Stimulated activated CD8-positive, alpha-beta memory T cell treated with anti-CD3 and anti-CD28 coated beads, Interleukin-4, amount 100 ng/mL, for 4 hours (primary cell): Measurements from ENCODE around the gene TRIO.

Source experiments
- DNase-seq, 2 donors: peaks; one replicate each; pipeline ENCODE4 v3.0.0-alpha.2; 2020; ENCODE audit warnings: low read depth in 2 of 2, low spot score in 1 of 2

TRIO gene

DNA sequence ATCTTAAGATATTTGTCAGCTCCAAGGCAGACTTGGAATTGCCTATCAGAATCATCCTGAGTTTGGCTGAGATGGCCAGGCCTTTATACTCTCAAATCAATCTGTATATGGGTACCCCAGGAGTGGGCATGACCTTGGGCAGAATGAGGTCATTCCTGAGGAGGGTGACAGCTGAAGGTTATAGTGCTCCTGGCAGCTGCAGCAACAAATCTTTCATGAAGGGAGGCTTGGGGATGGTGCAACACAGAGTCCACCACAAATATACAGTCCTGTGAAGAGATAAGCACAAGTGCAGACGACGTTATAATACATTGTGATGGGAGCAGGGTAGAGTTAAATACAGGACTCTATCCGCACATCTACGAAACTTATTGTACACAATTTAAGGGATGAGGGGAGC lies 21.1 kb upstream of the TRIO start:
- DNase-seq = no peak

DNA sequence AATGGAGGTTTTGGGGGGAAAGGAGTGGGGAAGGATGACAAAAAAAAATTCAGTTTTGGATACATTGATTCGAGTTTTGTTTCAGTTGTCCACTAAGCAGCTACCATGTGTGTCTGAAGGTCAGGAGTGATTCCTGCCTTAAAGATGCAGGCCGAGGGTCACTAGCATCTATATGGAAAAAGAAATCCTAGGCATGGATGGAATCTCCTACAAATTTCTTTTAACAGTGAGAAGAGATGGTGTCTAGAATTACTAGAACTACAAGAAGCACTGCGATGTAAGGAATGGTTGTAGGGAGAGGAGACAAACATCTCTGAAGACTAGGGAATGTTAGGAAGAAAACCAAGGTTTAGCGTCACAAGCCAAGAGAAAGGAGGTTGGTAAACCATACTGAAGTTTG lies 19.6 kb upstream of the TRIO start:
- DNase-seq = no peak

DNA sequence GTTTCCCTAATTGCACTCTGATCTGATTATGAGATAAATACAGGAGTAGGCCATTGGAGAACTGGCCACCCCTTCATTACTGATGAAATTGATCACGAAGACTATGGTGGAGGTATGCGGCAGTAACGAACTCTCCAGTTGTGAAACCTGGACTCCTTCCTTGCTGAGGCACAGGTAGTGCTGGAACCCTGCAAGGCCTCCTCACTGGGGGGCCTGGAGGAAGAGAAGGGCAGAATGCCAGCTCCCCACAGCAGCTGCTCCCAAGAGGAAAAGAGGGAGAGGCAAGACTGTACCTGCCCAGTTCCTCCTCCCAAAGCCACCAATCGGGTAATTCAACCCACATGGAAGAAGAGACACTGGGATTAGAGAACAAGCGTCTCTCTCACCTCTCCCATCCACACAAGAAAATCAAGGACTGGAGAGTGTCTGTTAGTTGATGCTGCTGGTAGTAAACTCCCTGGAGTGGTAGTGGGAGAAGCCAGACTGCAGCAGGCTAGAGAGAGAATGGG lies 19.1 kb upstream of the TRIO start:
- DNase-seq = no peak

DNA sequence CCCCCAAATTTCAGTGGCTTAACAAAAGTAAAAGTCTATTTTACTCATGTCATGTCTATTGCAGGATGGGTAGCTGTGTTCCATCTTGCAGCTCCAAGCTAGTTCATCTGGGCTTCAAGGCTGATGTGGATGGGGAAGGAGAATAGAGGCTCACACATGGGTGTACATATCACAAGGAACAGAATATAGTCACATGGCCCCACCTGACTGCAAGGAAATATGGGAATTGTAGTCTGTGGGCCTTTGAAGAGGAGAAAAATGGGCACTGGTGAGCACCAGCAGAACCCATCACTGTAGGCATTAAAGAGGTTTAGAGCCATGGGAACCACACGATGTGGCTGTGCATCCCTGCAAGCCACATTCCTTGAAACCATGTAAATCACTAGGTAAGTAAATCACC lies 17.9 kb upstream of the TRIO start:
- DNase-seq = no peak

- no peak for DNase-seq
Observed at GRCh38 chr5:14127587-14127986, 15.6 kb upstream of the TRIO start.

DNA sequence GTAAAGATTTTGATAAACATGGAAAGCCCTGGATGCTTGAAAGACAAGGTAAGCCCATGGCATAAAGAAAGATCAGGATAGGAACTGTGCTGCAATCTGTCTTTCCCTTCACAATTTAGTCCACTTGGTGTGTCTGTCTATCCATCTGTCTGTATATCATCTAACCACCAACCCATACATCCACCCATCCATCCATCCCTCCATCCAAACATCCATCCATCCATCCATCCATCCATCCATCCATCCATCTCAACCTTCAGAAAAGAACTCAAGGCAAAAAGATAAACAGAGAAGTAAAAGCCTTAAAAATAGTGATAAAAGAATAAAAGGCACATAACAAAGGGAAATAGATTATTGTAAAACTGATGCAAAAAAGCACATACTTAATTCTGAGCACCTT lies 15.1 kb upstream of the TRIO start:
- no peak for DNase-seq

- DNase-seq = no peak
Observed at GRCh38 chr5:14129123-14129522, 14.0 kb upstream of the TRIO start.

DNA sequence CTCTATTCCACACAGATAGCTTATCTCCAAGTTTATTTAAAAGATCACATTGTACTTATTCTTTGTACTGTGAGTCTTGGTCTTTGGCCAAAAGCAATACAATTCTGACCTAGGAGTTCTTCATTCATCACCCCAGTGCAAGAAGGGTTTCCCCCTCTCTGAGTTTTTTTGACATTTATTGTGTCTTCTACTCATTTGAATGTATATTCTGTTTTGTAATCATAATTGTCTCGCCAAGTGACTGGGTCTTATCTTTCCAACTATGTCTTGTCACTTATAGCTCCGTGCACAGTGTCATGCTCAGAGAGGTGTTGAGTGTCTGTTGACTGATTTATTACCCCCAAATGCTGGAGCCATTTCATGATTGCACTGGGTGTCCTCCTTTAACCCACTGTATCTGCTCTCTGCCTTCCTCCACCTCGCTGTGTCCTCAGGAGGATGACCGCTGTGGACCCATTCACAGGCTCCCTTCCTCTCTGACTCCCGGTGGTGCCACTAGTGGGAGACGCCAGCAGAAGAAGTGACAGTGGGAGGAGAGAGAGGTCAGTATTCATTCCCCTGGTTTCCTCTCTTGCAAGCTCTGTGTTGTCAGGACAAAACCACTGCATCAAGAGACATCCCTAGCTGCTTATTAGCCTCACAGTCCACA lies 11.2 kb upstream of the TRIO start:
- no peak for DNase-seq

DNA sequence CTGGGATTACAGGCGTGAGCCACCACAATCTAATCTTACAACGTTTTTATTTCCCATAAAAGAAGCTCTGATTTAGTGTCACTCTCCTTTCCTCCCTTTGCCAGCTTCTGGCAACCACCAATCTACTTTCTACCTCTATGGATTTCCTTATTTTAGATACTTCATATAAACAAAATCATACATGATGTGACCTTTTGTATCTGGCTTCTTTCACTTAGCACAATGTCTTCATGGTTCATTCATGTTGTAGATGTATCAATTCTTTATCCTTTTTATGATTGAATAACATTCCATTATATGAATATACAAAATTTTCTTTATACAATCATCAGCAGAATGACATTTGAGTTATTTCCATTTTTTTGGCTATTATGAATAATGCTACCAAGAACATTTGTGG lies 9.7 kb upstream of the TRIO start:
- no peak for DNase-seq

DNA sequence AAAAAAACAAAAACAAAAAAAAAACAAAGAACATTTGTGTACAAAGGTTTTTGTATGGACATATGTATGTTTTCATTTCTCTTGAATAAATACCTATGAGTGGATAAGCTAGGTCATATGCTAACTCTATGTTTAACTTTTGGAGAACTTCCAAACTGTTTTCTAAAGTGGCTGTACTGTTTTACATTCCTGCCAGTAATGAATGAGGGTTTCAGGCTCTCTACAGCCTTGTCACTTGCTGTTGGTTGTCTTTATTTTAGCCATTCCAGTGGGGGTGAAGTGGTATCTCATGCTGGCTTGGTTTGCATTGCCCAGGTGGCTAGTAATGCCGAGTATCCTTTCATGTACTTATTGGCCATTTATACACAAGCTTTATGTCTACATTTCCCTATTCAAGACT lies 9.1 kb upstream of the TRIO start:
- no peak for DNase-seq

DNA sequence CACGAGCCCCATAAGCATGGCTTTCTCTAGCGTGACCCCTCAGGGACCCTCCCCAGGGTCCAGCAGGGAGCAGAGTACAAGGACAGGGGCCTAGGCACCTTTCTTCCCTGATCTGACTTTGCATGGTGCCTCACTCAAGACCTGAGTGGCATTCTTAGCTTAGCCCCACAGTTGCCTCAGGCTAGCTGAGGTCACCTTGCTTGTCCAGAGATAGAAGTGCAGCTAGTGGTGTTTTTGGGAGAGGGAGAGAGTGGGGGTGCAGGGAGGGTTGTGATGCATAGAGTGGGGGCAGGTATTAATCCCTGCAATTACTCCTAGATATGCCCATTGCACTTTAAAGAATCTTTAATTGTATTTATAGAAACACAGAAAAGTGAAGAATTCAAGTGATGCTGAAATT lies 8.4 kb upstream of the TRIO start:
- DNase-seq = no peak

DNA sequence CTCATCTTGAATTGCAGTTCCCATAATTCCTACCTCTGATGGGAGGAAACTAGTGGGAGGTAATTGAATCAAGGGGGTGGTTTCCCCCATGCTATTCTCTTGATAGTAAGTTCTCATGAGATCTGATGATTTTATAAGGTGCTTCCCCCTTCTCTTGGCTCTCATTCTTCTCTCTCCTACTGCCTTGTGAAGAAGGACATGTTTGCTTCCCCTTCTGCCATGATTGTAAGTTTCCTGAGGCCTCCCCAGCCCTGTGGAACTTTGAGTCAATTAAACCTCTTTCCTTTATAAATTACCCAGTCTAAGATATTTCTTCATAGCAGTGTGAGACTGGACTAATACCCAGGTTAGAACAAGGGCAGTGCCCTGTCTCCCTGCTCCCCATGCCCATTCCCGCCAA lies 7.5 kb upstream of the TRIO start:
- DNase-seq = no peak

DNA sequence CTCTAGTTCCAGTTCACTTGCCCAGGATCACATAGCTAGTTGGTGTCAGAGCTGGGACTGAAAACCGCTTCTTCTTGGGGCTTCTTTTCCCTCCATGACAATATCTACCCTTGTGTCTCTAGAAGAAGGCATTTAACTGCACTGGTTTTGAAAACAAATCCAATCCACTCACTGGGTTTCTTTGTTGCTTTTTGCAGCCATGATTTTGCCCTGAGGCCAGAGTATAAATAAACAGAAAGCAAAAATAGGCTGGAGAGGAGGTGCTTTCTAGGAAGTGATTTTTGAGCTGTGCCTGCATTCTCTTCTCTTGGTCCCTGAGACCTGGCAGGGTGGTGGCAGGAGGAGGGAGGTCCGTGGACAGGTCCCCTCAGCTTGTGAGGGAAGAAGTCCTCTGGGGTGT lies 6.9 kb upstream of the TRIO start:
- no peak for DNase-seq

GRCh38 chr5:14138608-14139540 lies 4.3 kb upstream of the TRIO start:
- DNase-seq = no peak

- DNase-seq = no peak
Observed at GRCh38 chr5:14141764-14142163, 1.4 kb upstream of the TRIO start.

GRCh38 chr5:14142202-14142826 lies 828 bp upstream of the TRIO start:
- DNase-seq = no peak

GRCh38 chr5:14143546-14143840 lies 351 bp downstream of the TRIO start:
- DNase-seq = no peak

DNA sequence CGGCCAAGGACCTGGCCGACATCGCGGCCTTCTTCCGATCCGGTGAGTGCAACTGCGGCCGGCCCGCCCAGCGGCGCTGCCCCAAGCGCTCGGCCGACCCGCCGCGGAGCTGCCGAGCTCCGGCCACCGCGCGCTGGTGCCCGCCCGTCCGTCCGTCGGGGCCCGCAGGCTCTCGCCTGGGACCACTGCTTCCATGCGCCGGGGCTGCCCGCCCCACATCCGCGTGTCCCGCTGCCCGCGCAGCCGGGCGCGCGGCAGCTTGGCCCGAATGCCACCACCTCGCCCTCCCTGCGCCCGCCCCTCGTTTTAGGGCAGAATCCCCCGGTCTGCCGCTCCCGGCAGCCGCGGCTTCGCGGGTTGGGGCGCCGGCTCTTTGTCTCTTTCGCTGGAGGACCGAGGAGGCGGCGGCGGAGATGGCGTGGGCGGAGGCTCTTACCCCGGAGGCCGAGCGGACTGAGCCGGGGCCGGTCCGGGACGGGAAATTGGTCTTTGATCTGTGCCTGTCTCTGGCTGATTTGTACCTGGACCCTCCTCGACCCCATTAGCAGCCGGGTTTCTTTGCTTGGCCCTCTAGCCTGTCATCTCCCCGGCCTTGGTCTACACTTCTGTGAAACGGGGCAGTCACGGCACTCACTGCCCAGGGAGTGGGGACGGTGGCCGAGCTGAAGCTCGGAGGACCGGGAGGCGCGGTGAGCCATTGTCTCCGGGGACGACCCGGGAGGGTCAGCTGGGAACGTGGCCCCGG lies 871 bp downstream of the TRIO start:
- no peak for DNase-seq

DNA sequence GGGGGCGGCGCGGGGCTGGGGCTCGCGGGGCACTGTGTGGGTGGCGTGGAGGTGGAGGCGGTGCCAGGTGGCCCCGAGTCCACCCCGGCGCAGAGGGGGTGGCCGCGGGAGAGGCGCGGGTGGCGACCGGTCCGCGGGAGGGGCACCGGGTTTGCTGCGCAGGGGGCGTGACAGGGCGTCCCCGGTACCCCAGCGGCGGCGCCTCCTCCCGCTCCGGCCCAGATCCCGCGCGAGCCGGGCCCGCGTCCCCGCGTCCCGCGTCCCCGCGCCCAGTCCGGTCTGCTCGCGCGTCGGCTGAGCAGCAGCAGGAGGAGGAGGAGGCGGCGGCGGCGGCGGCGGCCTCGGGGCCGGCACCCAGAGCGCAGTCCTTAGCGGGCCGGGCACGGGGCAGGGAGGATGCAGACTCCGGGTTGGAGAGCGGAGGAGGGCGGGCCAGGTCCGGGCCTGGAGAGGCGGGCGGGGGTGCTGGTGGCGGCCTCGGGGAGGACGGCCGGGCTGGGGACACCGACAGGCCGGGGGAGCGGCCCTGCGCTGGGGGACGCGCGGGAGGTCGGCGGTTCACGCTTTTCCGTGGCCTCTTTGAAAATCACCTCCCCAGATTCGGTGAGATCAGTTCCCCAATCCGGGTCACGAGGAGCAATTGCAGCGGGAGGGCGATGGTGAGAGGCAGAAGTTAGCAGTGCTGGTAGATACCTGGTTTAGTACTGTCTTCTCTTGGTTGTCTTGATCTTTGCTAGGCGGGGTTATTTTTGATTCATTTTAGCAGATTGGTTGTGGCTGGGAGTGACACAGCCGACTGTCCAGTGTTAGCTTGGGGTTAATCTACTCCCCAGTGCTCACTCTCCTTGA lies 1.7 kb downstream of the TRIO start:
- DNase-seq = no peak

- no peak for DNase-seq
Observed at GRCh38 chr5:14145435-14146334, 2.5 kb downstream of the TRIO start.
